Kidney (tissue), 14 donors: ENCODE results near the gene TMED5. TPM values are rescaled to one million over a fixed set of nuclear protein-coding genes. Genes with fewer than 3 reads are reported as not detected.
"Not testable (repeated sequence)": the region's sequence is repeated elsewhere in the genome, so short reads cannot be mapped to it uniquely, and the experiment has no call there.

ENCODE experiments used
- DNase-seq, 5 donors: peaks; one replicate each; pipeline ENCODE4 v3.0.0-alpha.2; 2013 to 2020
- FAIRE-seq: peaks from 2 replicates; lab custom pipeline; 2012; peaks lifted over from hg19 to GRCh38; lab: Jason Lieb, UNC
- H3K27ac ChIP-seq, 2 donors: one replicate each; pipeline ENCODE4 v1.7.0; 2013; ENCODE audit warnings: low read depth in 2 of 2, low read length in 2 of 2, inconsistent platforms in 1 of 2
- H3K27me3 ChIP-seq: one replicate; pipeline ENCODE4 v1.7.1; 2013; ENCODE audit warnings: low read length, inconsistent platforms; ENCODE audit not compliant: control insufficient read depth, insufficient read depth
- H3K36me3 ChIP-seq, 3 donors: one replicate each; pipeline versions ENCODE4 v1.7.0 to v1.7.1; 2013; ENCODE audit warnings: low read length in 3 of 3, control low read depth in 1 of 3, inconsistent platforms in 1 of 3; ENCODE audit not compliant: insufficient read depth in 3 of 3, control insufficient read depth in 2 of 3
- H3K4me1 ChIP-seq, 3 donors: one replicate each; pipeline versions ENCODE4 v1.7.0 to v1.7.1; 2013; ENCODE audit warnings: low read length in 3 of 3, inconsistent platforms in 1 of 3, low read depth in 1 of 3; ENCODE audit not compliant: control insufficient read depth in 2 of 3, insufficient read depth in 2 of 3
- H3K4me3 ChIP-seq, 3 donors: one replicate each; pipeline versions ENCODE4 v1.7.0 to v1.8.1; 2013; ENCODE audit warnings: low read length in 3 of 3, control low read depth in 1 of 3, inconsistent platforms in 1 of 3
- H3K9ac ChIP-seq, 3 donors: one replicate each; pipeline versions ENCODE4 v1.7.0 to v1.7.1; 2013; ENCODE audit warnings: low read length in 3 of 3, control low read depth in 1 of 3, inconsistent platforms in 1 of 3
- H3K9me3 ChIP-seq, 3 donors: one replicate each; pipeline versions ENCODE4 v1.7.0 to v1.7.1; 2013; ENCODE audit warnings: low read length in 3 of 3, control low read depth in 1 of 3, inconsistent platforms in 1 of 3; ENCODE audit not compliant: control insufficient read depth in 2 of 3, insufficient read depth in 1 of 3
- CTCF ChIP-seq: IDR thresholded peaks from 3 replicates; pipeline ENCODE4 v1.5.1; 2012; ENCODE audit warnings: mild to moderate bottlenecking, moderate library complexity, borderline replicate concordance; ENCODE audit not compliant: insufficient read depth; ENCODE audit errors: extremely low read depth
- intact Hi-C: fragments of 100-400 bp; cut with DNase I; formaldehyde crosslinking; loops from one replicate; pipeline ENCODE4 v1.11.1; 2022
- polyA plus RNA-seq: library from polyadenylated mRNA; stranded (reverse); fragments of 350-450 nt; fragmentation: Illumina TruSeq; extraction: RNeasy Lipid Tissue Mini Kit (QIAGEN cat#74804); gene quantifications from one replicate; pipeline ENCODE4 v1.2.3, GENCODE V29; 2014; ENCODE audit warnings: low read depth, low replicate concordance; ENCODE audit not compliant: insufficient read depth
- total RNA-seq: library from RNA; stranded (reverse); fragmentation: NEBNext Ultra II Directional; extraction: Animal tissue kit (Norgen Biotek cat#: 25700); gene quantifications from one replicate; pipeline ENCODE4 v1.2.1, GENCODE V29; 2021
- donor health status: control.
- donor health status: control.
- donor health status: control.
- donor health status: control.
- donor health status: control.
- donor health status: DM: yes; HTN: yes; CAD: no.
- donor health status: Normal renal cell carcinoma (clear cell type).

The TMED5 gene
- total and polyA plus RNA-seq, 2 donors from 2014 or later, result 45.3 to 55.2 TPM

GRCh38 chr1:93172778-93173177 is 7.4 kb downstream of the TMED5 start:
- H3K36me3 ChIP-seq, result no peaks in the 10 kb centered on the region
- FAIRE-seq, result no peak
- no peak overlapping the region for H3K27ac ChIP-seq
- intact Hi-C loops, result no loop called here
- peaks cover 0 to 5% (median 0%) of the 10 kb centered on the region in 3 donors for H3K4me1 ChIP-seq
- DNase-seq, result no peak
- H3K9me3 ChIP-seq, result no peaks in the 10 kb centered on the region
- no peak overlapping the region for H3K4me3 ChIP-seq
- H3K9ac ChIP-seq, result no peak overlapping the region
- TF ChIP-seq CTCF, result no peak
- H3K27me3 ChIP-seq, result no peaks in the 10 kb centered on the region

GRCh38 chr1:93171549-93172034 is 8.6 kb downstream of the TMED5 start:
- Histone ChIP-seq H3K9ac (no peak overlapping the region), H3K4me1 (peaks cover 0 to 1% (median 0%) of the 10 kb centered on the region in 3 donors), H3K9me3 (no peaks in the 10 kb centered on the region), H3K27ac (no peak overlapping the region), H3K36me3 (no peaks in the 10 kb centered on the region), H3K27me3 (no peaks in the 10 kb centered on the region), H3K4me3 (no peak overlapping the region)
- DNase-seq (no peak), FAIRE-seq (no peak)
- intact Hi-C loops, result no loop called here
- TF ChIP-seq CTCF, result no peak

- H3K27me3 ChIP-seq, H3K9ac ChIP-seq, H3K27ac ChIP-seq, H3K4me1 ChIP-seq, intact Hi-C loops, H3K36me3 ChIP-seq, H3K4me3 ChIP-seq, FAIRE-seq, H3K9me3 ChIP-seq: not testable (repeated sequence)
- peak in 1 of 5 donors; percentile 65 for DNase-seq
Observed at GRCh38 chr1:93170141-93170678, 10.0 kb downstream of the TMED5 start.

GRCh38 chr1:93167006-93167405 is 13.2 kb downstream of the TMED5 start:
- no peak for TF ChIP-seq CTCF
- Histone ChIP-seq H3K4me3 (no peak overlapping the region), H3K36me3 (no peaks in the 10 kb centered on the region), H3K4me1 (no peaks in the 10 kb centered on the region), H3K9me3 (no peaks in the 10 kb centered on the region), H3K27ac (no peak overlapping the region), H3K27me3 (no peaks in the 10 kb centered on the region), H3K9ac (no peak overlapping the region)
- FAIRE-seq, result no peak
- no peak for DNase-seq
- intact Hi-C loops, result no loop called here

DNA sequence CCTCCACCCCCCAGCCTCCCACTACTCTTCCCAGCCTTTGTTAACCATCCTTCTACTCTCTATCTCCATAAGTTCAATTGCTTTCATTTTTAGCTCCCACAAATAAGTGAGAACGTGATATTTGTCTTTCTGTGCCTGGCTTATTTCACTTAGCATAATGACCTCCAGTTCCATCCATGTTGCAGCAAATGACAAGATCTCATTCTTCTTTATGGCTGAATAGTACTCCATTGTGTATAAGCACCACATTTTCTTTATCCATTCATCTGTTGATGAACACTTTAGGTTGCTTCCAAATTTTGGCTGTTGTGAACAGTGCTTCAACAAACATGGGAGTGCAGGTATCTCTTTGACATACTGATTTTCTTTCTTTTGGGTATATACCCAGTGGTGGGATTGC is 14.3 kb downstream of the TMED5 start:
- intact Hi-C loops, H3K36me3 ChIP-seq: not testable (repeated sequence)

More for the DNA sequence above, 14.3 kb downstream of the TMED5 start:
- H3K4me3 ChIP-seq, result peak overlapping the region in 1 of 3 donors; percentile 1
- not testable (repeated sequence) for H3K4me1 ChIP-seq, FAIRE-seq, DNase-seq, H3K27ac ChIP-seq, H3K27me3 ChIP-seq, H3K9me3 ChIP-seq, H3K9ac ChIP-seq
